Measurements from ENCODE around the gene PCDHB14. TPM values are rescaled to one million over a fixed set of nuclear protein-coding genes. Genes with fewer than 3 reads are reported as not detected.

PCDHB14 gene
- total RNA-seq, 1 experiment from 2014 or later: 2.4 TPM

DNA sequence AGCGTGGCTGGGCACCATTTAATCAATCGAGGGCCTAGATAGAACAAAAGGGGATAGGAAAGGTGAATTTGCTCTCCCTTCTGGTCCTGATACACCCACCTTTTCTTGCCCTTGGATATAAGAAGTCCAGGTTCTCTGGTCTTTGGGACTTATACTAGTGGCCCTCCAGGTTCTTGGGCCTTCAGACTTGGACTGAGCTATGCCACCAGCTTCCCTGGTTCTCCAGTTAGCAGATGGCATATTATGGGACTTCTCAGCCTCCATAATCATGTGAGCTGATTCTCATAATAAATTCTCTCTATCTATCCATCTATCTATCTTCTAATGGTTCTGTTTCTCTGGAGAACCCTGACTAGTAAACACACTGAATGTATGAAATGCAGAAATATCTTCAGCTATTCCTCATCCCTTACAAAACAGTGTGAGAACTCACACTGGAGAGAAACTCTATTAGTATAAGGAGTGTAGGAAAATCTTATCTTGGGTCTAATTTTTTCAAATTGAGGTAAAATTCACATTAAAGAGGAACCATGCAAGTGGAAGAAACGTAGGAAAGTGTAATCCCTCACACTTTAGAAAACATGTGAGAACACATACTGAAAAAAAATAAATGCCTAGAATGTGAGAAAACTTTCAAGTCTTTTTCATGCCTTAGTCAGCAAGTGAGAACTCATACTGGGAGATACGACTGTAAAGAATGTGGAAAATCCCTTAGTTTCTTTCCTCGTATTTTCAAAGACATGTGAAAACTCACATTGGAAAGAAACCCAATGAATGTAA lies 37.5 kb downstream of the PCDHB14 start:
- Histone ChIP-seq H4K20me1 (ENCODE audit: control insufficient read depth, insufficient read depth, insufficient read length) (no peaks in the 10 kb centered on the region), H3K23ac (ENCODE audit: insufficient read length, low read depth, low read length) (no peak overlapping the region), H2AK5ac (ENCODE audit: insufficient read length, low read length) (no peak overlapping the region), H2BK20ac (ENCODE audit: low read depth, low read length, poor library complexity, severe bottlenecking) (no peak overlapping the region), H2BK12ac (ENCODE audit: insufficient read length, low read depth, low read length) (no peak overlapping the region), H3K27ac (ENCODE audit: insufficient read length, low read depth, low read length) (no peak overlapping the region), H2BK120ac (ENCODE audit: low read depth, low read length, poor library complexity, severe bottlenecking) (no peak overlapping the region), H3K79me2 (ENCODE audit: insufficient read depth, low read length) (no peaks in the 10 kb centered on the region), H3K9ac (ENCODE audit: extremely low read depth, insufficient read length, low read length) (no peak overlapping the region), H4K91ac (ENCODE audit: insufficient read length, low read depth, low read length) (no peak overlapping the region), H3T11ph (ENCODE audit: low read length) (no peak overlapping the region), H2BK5ac (ENCODE audit: insufficient read length, low read length) (no peak overlapping the region), H2BK15ac (ENCODE audit: low read depth, low read length) (no peak overlapping the region), H4K5ac (ENCODE audit: insufficient read length, low read depth, low read length) (no peak overlapping the region), H3K56ac (ENCODE audit: insufficient read length, low read depth, low read length) (no peak overlapping the region), H4K8ac (replicated peaks; ENCODE audit: insufficient read length, low read depth, low read length) (no peak overlapping the region), H3K27me3 (ENCODE audit: insufficient read depth, low read length) (no peaks in the 10 kb centered on the region), H2AFZ (ENCODE audit: low read length) (no peak overlapping the region), H3K4me1 (ENCODE audit: insufficient read depth, low read length) (no peaks in the 10 kb centered on the region), H3K23me2 (ENCODE audit: insufficient read length, low read depth, low read length, poor library complexity, severe bottlenecking) (no peaks in the 10 kb centered on the region), H3K4me2 (ENCODE audit: insufficient read depth, insufficient read length, low read length) (no peak overlapping the region), H3K14ac (ENCODE audit: insufficient read depth, low read length) (no peak overlapping the region), H3K9me3 (ENCODE audit: control insufficient read depth, low read depth, low read length) (peaks cover 61% of the 10 kb centered on the region), H3K4ac (ENCODE audit: low read depth, low read length) (no peak overlapping the region), H3K79me1 (ENCODE audit: insufficient read depth, low read depth, low read length, poor library complexity, severe bottlenecking) (no peaks in the 10 kb centered on the region), H3K18ac (ENCODE audit: insufficient read length, low read depth, low read length) (no peak overlapping the region)
- no peak overlapping the region for H3K4me3 Mint-ChIP-seq
- peaks cover 88 to 98% of the 10 kb centered on the region in 2 experiments for H3K9me3 Mint-ChIP-seq
- no peak for DNase-seq
- no peak overlapping the region for H3K27ac Mint-ChIP-seq
- H3K4me1 Mint-ChIP-seq: no peaks in the 10 kb centered on the region
- TF ChIP-seq, protein P1, sequence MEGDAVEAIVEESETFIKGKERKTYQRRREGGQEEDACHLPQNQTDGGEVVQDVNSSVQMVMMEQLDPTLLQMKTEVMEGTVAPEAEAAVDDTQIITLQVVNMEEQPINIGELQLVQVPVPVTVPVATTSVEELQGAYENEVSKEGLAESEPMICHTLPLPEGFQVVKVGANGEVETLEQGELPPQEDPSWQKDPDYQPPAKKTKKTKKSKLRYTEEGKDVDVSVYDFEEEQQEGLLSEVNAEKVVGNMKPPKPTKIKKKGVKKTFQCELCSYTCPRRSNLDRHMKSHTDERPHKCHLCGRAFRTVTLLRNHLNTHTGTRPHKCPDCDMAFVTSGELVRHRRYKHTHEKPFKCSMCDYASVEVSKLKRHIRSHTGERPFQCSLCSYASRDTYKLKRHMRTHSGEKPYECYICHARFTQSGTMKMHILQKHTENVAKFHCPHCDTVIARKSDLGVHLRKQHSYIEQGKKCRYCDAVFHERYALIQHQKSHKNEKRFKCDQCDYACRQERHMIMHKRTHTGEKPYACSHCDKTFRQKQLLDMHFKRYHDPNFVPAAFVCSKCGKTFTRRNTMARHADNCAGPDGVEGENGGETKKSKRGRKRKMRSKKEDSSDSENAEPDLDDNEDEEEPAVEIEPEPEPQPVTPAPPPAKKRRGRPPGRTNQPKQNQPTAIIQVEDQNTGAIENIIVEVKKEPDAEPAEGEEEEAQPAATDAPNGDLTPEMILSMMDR (conservative IDR thresholded peaks at IDR 0.05): no peak
- no CpG with 5 or more reads among the region's 5 CpGs for WGBS (ENCODE audit: extremely low coverage, insufficient read length, low lambda C conversion rate)
- peaks cover 15 to 66% (median 46%) of the 10 kb centered on the region in 3 experiments for H3K36me3 Mint-ChIP-seq (ENCODE audit: insufficient read depth in 1 of 3, low read depth in 3 of 3)
- H3K27me3 Mint-ChIP-seq (ENCODE audit: low read depth): peaks cover 1% of the 10 kb centered on the region; the same call in 1 of the 2 replicates
